ENCODE data around the gene TARDBP. TPM values are rescaled to one million over a fixed set of nuclear protein-coding genes. Genes with fewer than 3 reads are reported as not detected.
A peak's percentile ranks its signal among the peaks of the same experiment; 100 is the strongest.

TARDBP gene
- total and polyA plus RNA-seq, 9 of the 15 experiments (the other 6 are each of a cell fraction or from before 2014, with no cell fraction given): 122 to 515 (median 243) TPM

GRCh38 chr1:11012260-11013159, at the start of gene TARDBP (continued):
- no peak for TF ChIP-seq ZNF174 (CRISPR knock-in tag; IDR thresholded peaks at IDR 0.05)
- TF ChIP-seq SMAD3 (CRISPR knock-in tag; conservative IDR thresholded peaks at IDR 0.05): no peak
- no peak for TF ChIP-seq MTF1 (CRISPR knock-in tag; IDR thresholded peaks at IDR 0.05; ENCODE audit: borderline replicate concordance)
- TF ChIP-seq SOX6 (IDR thresholded peaks at IDR 0.05): no peak
- TF ChIP-seq POLR2G (IDR thresholded peaks at IDR 0.05; ENCODE audit: low read depth, low read length): peak; percentile 98
- no peak for TF ChIP-seq ZNF668 (CRISPR knock-in tag; IDR thresholded peaks at IDR 0.05)
- no peak for TF ChIP-seq TEAD2 (tag; IDR thresholded peaks at IDR 0.05)
- peak; percentile 89 for TF ChIP-seq SAP30 (IDR thresholded peaks at IDR 0.05; ENCODE audit: borderline replicate concordance, insufficient read depth, low read depth, low read length, poor library complexity, severe bottlenecking)
- TF ChIP-seq KDM1A (IDR thresholded peaks at IDR 0.05): no peak
- peak; percentile 95 for TF ChIP-seq TGIF2 (CRISPR knock-in tag; IDR thresholded peaks at IDR 0.05)
- no peak for TF ChIP-seq PPARD (CRISPR knock-in tag; IDR thresholded peaks at IDR 0.05)
- no peak for TF ChIP-seq FOXA1 (IDR thresholded peaks at IDR 0.05; ENCODE audit: borderline replicate concordance)
- no peak for TF ChIP-seq KHSRP (IDR thresholded peaks at IDR 0.05)
- no peak for TF ChIP-seq NFYB (IDR thresholded peaks at IDR 0.05; ENCODE audit: extremely low read depth, insufficient read length)
- TF ChIP-seq MEIS2 (IDR thresholded peaks at IDR 0.05; ENCODE audit: partially characterized antibody): no peak
- TF ChIP-seq, protein P1, sequence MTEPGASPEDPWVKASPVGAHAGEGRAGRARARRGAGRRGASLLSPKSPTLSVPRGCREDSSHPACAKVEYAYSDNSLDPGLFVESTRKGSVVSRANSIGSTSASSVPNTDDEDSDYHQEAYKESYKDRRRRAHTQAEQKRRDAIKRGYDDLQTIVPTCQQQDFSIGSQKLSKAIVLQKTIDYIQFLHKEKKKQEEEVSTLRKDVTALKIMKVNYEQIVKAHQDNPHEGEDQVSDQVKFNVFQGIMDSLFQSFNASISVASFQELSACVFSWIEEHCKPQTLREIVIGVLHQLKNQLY (CRISPR knock-in tag; conservative IDR thresholded peaks at IDR 0.05): peak in 1 of 2 experiments; percentile 84; a peak in 2 of 4 replicates
- peak; percentile 62 for TF ChIP-seq FUS (optimal IDR thresholded peaks at IDR 0.05; ENCODE audit: low read depth, low read length)
- no peak; the same call in none of the 2 replicates for TF ChIP-seq ZBTB17 (CRISPR knock-in tag; IDR thresholded peaks at IDR 0.05)
- TF ChIP-seq HNRNPUL1 (IDR thresholded peaks at IDR 0.05; ENCODE audit: low read length): no peak
- TF ChIP-seq TBL1XR1 (IDR thresholded peaks at IDR 0.05; ENCODE audit: low read length in 2 of 2): peak; percentile 71 to 79; a peak in 3 of 4 replicates
- TF ChIP-seq ZNF232 (CRISPR knock-in tag; IDR thresholded peaks at IDR 0.05): peak; percentile 95
- no peak for TF ChIP-seq NFIX (CRISPR knock-in tag; IDR thresholded peaks at IDR 0.05; ENCODE audit: low read depth)
- peak; percentile 29 to 73 for TF ChIP-seq E2F6 (IDR thresholded peaks at IDR 0.05; ENCODE audit: borderline replicate concordance in 1 of 2, extremely low read depth in 1 of 2, insufficient read depth in 1 of 2, insufficient read length in 1 of 2, low read depth in 1 of 2, low read length in 1 of 2, poor library complexity in 1 of 2, severe bottlenecking in 1 of 2)
- TF ChIP-seq, protein P2, sequence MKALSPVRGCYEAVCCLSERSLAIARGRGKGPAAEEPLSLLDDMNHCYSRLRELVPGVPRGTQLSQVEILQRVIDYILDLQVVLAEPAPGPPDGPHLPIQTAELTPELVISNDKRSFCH (CRISPR knock-in tag; IDR thresholded peaks at IDR 0.05): no peak
- TF ChIP-seq, protein P2 (tag; IDR thresholded peaks at IDR 0.05): peak; percentile 43; the same call in 1 of the 2 replicates
- no peak for TF ChIP-seq ZFP36 (IDR thresholded peaks at IDR 0.05; ENCODE audit: low read depth, low read length, partially characterized antibody)

Data from K562 (cell line).